Colonic mucosa (tissue), 4 donors: ENCODE measurements around the gene EPHA5. TPM values are rescaled to one million over a fixed set of nuclear protein-coding genes. Genes with fewer than 3 reads are reported as not detected.
A peak's percentile ranks its signal among the peaks of the same experiment; 100 is the strongest.

Experiments used
- DNase-seq: peaks from one replicate; pipeline ENCODE4 v3.0.0-alpha.2; 2020
- H3K27ac ChIP-seq: fragments of 200-600 bp; one replicate; pipeline ENCODE4 v1.8.0; 2021
- H3K27me3 ChIP-seq: fragments of 200-600 bp; one replicate; pipeline ENCODE4 v1.8.0; 2021
- H3K36me3 ChIP-seq: fragments of 200-600 bp; one replicate; pipeline ENCODE4 v1.8.0; 2021
- H3K4me1 ChIP-seq: fragments of 200-600 bp; one replicate; pipeline ENCODE4 v1.8.0; 2021; ENCODE audit warnings: mild to moderate bottlenecking
- H3K4me3 ChIP-seq: fragments of 200-600 bp; one replicate; pipeline ENCODE4 v1.8.0; 2021
- H3K9ac ChIP-seq, 2 donors: one replicate each; pipeline ENCODE4 v1.7.0; 2013; ENCODE audit warnings: control low read depth in 2 of 2, low read depth in 2 of 2, low read length in 2 of 2
- H3K9me3 ChIP-seq: fragments of 200-600 bp; one replicate; pipeline ENCODE4 v1.8.0; 2021
- CTCF ChIP-seq: fragments of 200-600 bp; IDR thresholded peaks from one replicate; pipeline ENCODE4 v1.8.0; 2022; ENCODE audit warnings: antibody characterized with exemption, mild to moderate bottlenecking
- intact Hi-C: fragments of 100-400 bp; cut with DNase I; formaldehyde crosslinking; loops from one replicate; pipeline ENCODE4 v1.14.1; 2022
- total RNA-seq, 2 donors: library from RNA; stranded (reverse); fragmentation: NEBNext Ultra II Directional in 1 of 2; extraction: Animal tissue kit (Norgen Biotek cat#: 25700) in 1 of 2; gene quantifications; one replicate each; pipeline ENCODE4 v1.2.1, GENCODE V29; 2021
- donor health status: healthy.
- donor health status: DM: no; HTN: no; CAD: no.
- donor health status: DM: no; HTN: no; CAD: no.

EPHA5 gene
- total RNA-seq, 2 donors from 2014 or later = 0.07 to 0.13 TPM

- intact Hi-C loops = no loop called here
- peaks cover 30% of the 10 kb centered on the region for H3K27me3 ChIP-seq
- no peaks in the 10 kb centered on the region for H3K9me3 ChIP-seq
- H3K4me3 ChIP-seq = peak overlapping the region; percentile 14
- no peaks in the 10 kb centered on the region for H3K36me3 ChIP-seq
- H3K27ac ChIP-seq = no peak overlapping the region
- no peak for DNase-seq
- no peaks in the 10 kb centered on the region for H3K4me1 ChIP-seq
- H3K9ac ChIP-seq = no peak overlapping the region
- TF ChIP-seq CTCF = no peak
These were observed 314 bp downstream of the EPHA5 start for GRCh38 chr4:65670020-65670330.

- Histone ChIP-seq H3K27ac (no peak overlapping the region), H3K9me3 (no peaks in the 10 kb centered on the region), H3K27me3 (peaks cover 30% of the 10 kb centered on the region), H3K4me1 (no peaks in the 10 kb centered on the region), H3K9ac (no peak overlapping the region), H3K4me3 (peak overlapping the region; percentile 14), H3K36me3 (no peaks in the 10 kb centered on the region)
- no peak for TF ChIP-seq CTCF
- intact Hi-C loops = no loop called here
- no peak for DNase-seq
These were observed 924 bp downstream of the EPHA5 start for GRCh38 chr4:65669111-65670019.

- TF ChIP-seq CTCF = no peak
- DNase-seq = no peak
- Histone ChIP-seq H3K9ac (no peak overlapping the region), H3K27me3 (peaks cover 30% of the 10 kb centered on the region), H3K27ac (no peak overlapping the region), H3K4me1 (no peaks in the 10 kb centered on the region), H3K9me3 (no peaks in the 10 kb centered on the region), H3K36me3 (no peaks in the 10 kb centered on the region), H3K4me3 (no peak overlapping the region)
- intact Hi-C loops = no loop called here
These were observed 1.8 kb downstream of the EPHA5 start for GRCh38 chr4:65668201-65669089.

GRCh38 chr4:65667506-65668041 lies 2.7 kb downstream of the EPHA5 start:
- DNase-seq = no peak
- intact Hi-C loops = no loop called here
- H3K27me3 ChIP-seq = peaks cover 30% of the 10 kb centered on the region
- H3K36me3 ChIP-seq = no peaks in the 10 kb centered on the region
- no peak overlapping the region for H3K9ac ChIP-seq
- no peak for TF ChIP-seq CTCF
- no peak overlapping the region for H3K27ac ChIP-seq
- no peaks in the 10 kb centered on the region for H3K4me1 ChIP-seq
- no peak overlapping the region for H3K4me3 ChIP-seq
- no peaks in the 10 kb centered on the region for H3K9me3 ChIP-seq

- TF ChIP-seq CTCF = no peak
- Histone ChIP-seq H3K4me3 (no peak overlapping the region), H3K9ac (no peak overlapping the region), H3K9me3 (no peaks in the 10 kb centered on the region), H3K4me1 (no peaks in the 10 kb centered on the region), H3K36me3 (no peaks in the 10 kb centered on the region), H3K27me3 (peaks cover 30% of the 10 kb centered on the region), H3K27ac (no peak overlapping the region)
- no peak for DNase-seq
- intact Hi-C loops = no loop called here
These were observed 4.3 kb downstream of the EPHA5 start for GRCh38 chr4:65665771-65666523.
